DND-41 (cell line): ENCODE results near the gene MFGE8.

Experiments
- ATAC-seq: fragments of 200-7000 bp; cut with Tn5 transposase; 3 replicates; pipeline ENCODE4 v1.9.1; 2021; ENCODE audit warnings: low read depth; ENCODE audit not compliant: insufficient read depth
- DNase-seq: peaks from one replicate; pipeline ENCODE4 v3.0.0-alpha.2; 2020
- H2AFZ ChIP-seq: 2 replicates; pipeline ENCODE4 v1.6.0; 2012; ENCODE audit warnings: low read depth, low read length
- H3K27ac ChIP-seq: 2 replicates; pipeline ENCODE4 v1.5.1; 2012; ENCODE audit warnings: low read length, inconsistent platforms
- H3K27me3 ChIP-seq: fragments of 200-600 bp; sonication (generic); 2 replicates; pipeline ENCODE4 v1.6.0; 2012; ENCODE audit warnings: low read length, mild to moderate bottlenecking, inconsistent platforms; ENCODE audit not compliant: insufficient read depth, poor library complexity
- H3K36me3 ChIP-seq: 2 replicates; pipeline ENCODE4 v1.5.1; 2012; ENCODE audit warnings: low read length, inconsistent platforms; ENCODE audit not compliant: insufficient read depth
- H3K4me1 ChIP-seq: 2 replicates; pipeline ENCODE4 v1.5.1; 2012; ENCODE audit warnings: mild to moderate bottlenecking, low read length; ENCODE audit not compliant: insufficient read depth
- H3K4me2 ChIP-seq: 2 replicates; pipeline ENCODE4 v1.6.0; 2012; ENCODE audit warnings: mild to moderate bottlenecking, moderate library complexity, low read length, inconsistent platforms; ENCODE audit not compliant: insufficient read depth
- H3K4me3 ChIP-seq, 2 experiments: fragments of 200-600 bp in 1 of 2; shearing (Covaris generic) in 1 of 2; 2 replicates each; pipeline ENCODE4 v1.5.1; 2012 to 2016; ENCODE audit warnings: inconsistent platforms in 2 of 2, low read length in 2 of 2, mild to moderate bottlenecking in 2 of 2, low read depth in 1 of 2, moderate library complexity in 1 of 2
- H3K79me2 ChIP-seq: 2 replicates; pipeline ENCODE4 v1.6.0; 2012; ENCODE audit warnings: low read length, inconsistent platforms; ENCODE audit not compliant: insufficient read depth
- H3K9ac ChIP-seq: 2 replicates; pipeline ENCODE4 v1.6.0; 2012; ENCODE audit warnings: low read depth, mild to moderate bottlenecking, inconsistent platforms, low read length, moderate library complexity
- H3K9me3 ChIP-seq: 2 replicates; pipeline ENCODE4 v1.5.1; 2012; ENCODE audit warnings: low read length, moderate library complexity, mild to moderate bottlenecking, inconsistent platforms; ENCODE audit not compliant: insufficient read depth, severe bottlenecking
- H4K20me1 ChIP-seq: 2 replicates; pipeline ENCODE4 v1.6.0; 2012; ENCODE audit warnings: low read length; ENCODE audit not compliant: insufficient read depth
- EZH2 ChIP-seq: IDR thresholded peaks from 3 replicates; pipeline ENCODE4 v1.6.1; 2012; ENCODE audit warnings: borderline replicate concordance, low read depth, mild to moderate bottlenecking, moderate library complexity, low read length, inconsistent platforms; ENCODE audit not compliant: severe bottlenecking
- TF ChIP-seq, protein P1 (sequence below): IDR thresholded peaks from 2 replicates; pipeline ENCODE4 v1.5.1; 2012; ENCODE audit warnings: borderline replicate concordance, low read length, moderate library complexity, mild to moderate bottlenecking; ENCODE audit not compliant: poor library complexity, severe bottlenecking; ENCODE audit errors: extremely low read depth

Gene MFGE8

GRCh38 chr15:88920186-88920891 is 7.2 kb upstream of the MFGE8 start:
- DNase-seq: no peak

DNA sequence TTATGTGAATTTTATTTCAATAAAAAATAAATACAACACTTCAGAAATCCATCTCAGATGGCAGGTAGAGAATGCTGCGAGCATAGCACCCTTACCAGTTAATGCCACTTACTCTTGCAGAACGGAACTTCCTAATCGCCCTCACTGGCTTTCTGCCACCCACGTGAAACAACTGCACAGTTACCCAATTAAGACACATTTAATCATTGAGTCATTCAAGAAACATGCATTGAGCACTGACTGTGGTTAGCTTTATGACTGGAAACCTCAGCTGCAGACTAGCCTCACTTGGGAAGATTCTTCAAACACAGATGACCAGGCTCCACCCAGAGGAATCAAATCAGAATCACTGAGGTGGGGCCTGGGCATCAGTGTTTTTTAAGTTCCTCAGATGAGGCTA is 5.6 kb upstream of the MFGE8 start:
- Histone ChIP-seq H3K9me3 (no peaks in the 10 kb centered on the region), H2AFZ (no peak overlapping the region), H3K4me3 (no peak overlapping the region), H3K4me2 (no peak overlapping the region), H3K79me2 (no peaks in the 10 kb centered on the region), H3K4me1 (peaks cover 5% of the 10 kb centered on the region), H3K36me3 (no peaks in the 10 kb centered on the region), H3K9ac (no peak overlapping the region), H3K27ac (no peak overlapping the region), H3K27me3 (no peaks in the 10 kb centered on the region), H4K20me1 (no peaks in the 10 kb centered on the region)
- ATAC-seq (no peak), DNase-seq (no peak)
- no peak for TF ChIP-seq EZH2
- TF ChIP-seq, protein P1, sequence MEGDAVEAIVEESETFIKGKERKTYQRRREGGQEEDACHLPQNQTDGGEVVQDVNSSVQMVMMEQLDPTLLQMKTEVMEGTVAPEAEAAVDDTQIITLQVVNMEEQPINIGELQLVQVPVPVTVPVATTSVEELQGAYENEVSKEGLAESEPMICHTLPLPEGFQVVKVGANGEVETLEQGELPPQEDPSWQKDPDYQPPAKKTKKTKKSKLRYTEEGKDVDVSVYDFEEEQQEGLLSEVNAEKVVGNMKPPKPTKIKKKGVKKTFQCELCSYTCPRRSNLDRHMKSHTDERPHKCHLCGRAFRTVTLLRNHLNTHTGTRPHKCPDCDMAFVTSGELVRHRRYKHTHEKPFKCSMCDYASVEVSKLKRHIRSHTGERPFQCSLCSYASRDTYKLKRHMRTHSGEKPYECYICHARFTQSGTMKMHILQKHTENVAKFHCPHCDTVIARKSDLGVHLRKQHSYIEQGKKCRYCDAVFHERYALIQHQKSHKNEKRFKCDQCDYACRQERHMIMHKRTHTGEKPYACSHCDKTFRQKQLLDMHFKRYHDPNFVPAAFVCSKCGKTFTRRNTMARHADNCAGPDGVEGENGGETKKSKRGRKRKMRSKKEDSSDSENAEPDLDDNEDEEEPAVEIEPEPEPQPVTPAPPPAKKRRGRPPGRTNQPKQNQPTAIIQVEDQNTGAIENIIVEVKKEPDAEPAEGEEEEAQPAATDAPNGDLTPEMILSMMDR: no peak

More at GRCh38 chr15:88920186-88920891, 7.2 kb upstream of the MFGE8 start:
- Histone ChIP-seq H2AFZ (no peak overlapping the region), H3K79me2 (no peaks in the 10 kb centered on the region), H3K4me2 (no peak overlapping the region), H3K27me3 (no peaks in the 10 kb centered on the region), H4K20me1 (no peaks in the 10 kb centered on the region), H3K36me3 (no peaks in the 10 kb centered on the region), H3K9ac (no peak overlapping the region), H3K27ac (no peak overlapping the region), H3K4me3 (no peak overlapping the region), H3K4me1 (no peaks in the 10 kb centered on the region), H3K9me3 (no peaks in the 10 kb centered on the region)
- no peak for ATAC-seq
- no peak for TF ChIP-seq EZH2
- TF ChIP-seq, protein P1: no peak

DNA sequence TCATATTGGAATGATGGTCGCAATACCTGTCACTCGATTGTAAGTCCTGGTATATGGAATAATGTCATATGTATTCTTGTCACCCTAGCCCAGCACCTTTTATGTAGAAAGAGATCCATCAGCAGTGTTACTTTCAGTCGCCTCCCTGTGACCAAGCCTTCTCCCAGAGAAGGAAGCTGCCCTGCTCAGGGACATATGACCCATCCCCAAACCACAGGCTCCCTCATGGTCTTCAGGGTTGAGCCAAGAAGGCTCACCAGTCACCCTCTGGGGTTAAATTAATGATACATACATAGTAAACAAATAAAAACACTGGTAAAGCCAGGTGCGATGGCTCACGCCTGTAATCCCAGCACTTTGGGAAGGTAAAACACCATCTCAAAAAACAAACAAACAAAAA is 4.6 kb upstream of the MFGE8 start:
- Histone ChIP-seq H3K9ac (no peak overlapping the region), H3K4me1 (peaks cover 9% of the 10 kb centered on the region)
- no peak for ATAC-seq

More for the DNA sequence above, 4.6 kb upstream of the MFGE8 start:
- H3K79me2 ChIP-seq: peaks cover 2% of the 10 kb centered on the region
- no peak overlapping the region for H2AFZ ChIP-seq
- no peaks in the 10 kb centered on the region; the same call in 1 of the 2 replicates for H3K36me3 ChIP-seq
- H3K27ac ChIP-seq: no peak overlapping the region
- H3K27me3 ChIP-seq: no peaks in the 10 kb centered on the region
- no peak overlapping the region for H3K4me3 ChIP-seq
- TF ChIP-seq EZH2: no peak
- TF ChIP-seq, protein P1: no peak
- H4K20me1 ChIP-seq: no peaks in the 10 kb centered on the region
- no peaks in the 10 kb centered on the region for H3K9me3 ChIP-seq
- no peak overlapping the region for H3K4me2 ChIP-seq
- DNase-seq: no peak
